Keratinocyte (primary cell): Measurements from ENCODE around the gene MYCBPAP.

Source experiments
- CTCF ChIP-seq, 3 experiments: IDR thresholded peaks in 1 of 3; conservative IDR thresholded peaks in 1 of 3; optimal IDR thresholded peaks in 1 of 3; 2 replicates in 2 of 3; 3 replicates in 1 of 3; pipeline versions ENCODE3 to v1.5.1; 2011; ENCODE audit warnings: low read length in 3 of 3, mild to moderate bottlenecking in 3 of 3, moderate library complexity in 2 of 3, control low read depth in 1 of 3, inconsistent platforms in 1 of 3; ENCODE audit not compliant: insufficient read depth in 2 of 3; ENCODE audit errors: extremely low read depth in 1 of 3
- EZH2 ChIP-seq: IDR thresholded peaks from one replicate; pipeline ENCODE4 v1.6.1; 2012; ENCODE audit warnings: inconsistent platforms, mild to moderate bottlenecking, low read length, moderate library complexity

- TF ChIP-seq CTCF (optimal IDR thresholded peaks at IDR 0.05 in 1 of 3, IDR thresholded peaks at IDR 0.05 in 1 of 3, conservative IDR thresholded peaks at IDR 0.05 in 1 of 3; ENCODE audit: extremely low read depth in 1 of 3, insufficient read depth in 2 of 3, low read length in 3 of 3) (no peak), EZH2 (no peak)
Measured at GRCh38 chr17:50538549-50539410, 30.5 kb downstream of the MYCBPAP start.
